Measurements from ENCODE around the gene RAN.
"Not testable (repeated sequence)": the region's sequence is repeated elsewhere in the genome, so short reads cannot be mapped to it uniquely, and the experiment has no call there.

The RAN gene

DNA sequence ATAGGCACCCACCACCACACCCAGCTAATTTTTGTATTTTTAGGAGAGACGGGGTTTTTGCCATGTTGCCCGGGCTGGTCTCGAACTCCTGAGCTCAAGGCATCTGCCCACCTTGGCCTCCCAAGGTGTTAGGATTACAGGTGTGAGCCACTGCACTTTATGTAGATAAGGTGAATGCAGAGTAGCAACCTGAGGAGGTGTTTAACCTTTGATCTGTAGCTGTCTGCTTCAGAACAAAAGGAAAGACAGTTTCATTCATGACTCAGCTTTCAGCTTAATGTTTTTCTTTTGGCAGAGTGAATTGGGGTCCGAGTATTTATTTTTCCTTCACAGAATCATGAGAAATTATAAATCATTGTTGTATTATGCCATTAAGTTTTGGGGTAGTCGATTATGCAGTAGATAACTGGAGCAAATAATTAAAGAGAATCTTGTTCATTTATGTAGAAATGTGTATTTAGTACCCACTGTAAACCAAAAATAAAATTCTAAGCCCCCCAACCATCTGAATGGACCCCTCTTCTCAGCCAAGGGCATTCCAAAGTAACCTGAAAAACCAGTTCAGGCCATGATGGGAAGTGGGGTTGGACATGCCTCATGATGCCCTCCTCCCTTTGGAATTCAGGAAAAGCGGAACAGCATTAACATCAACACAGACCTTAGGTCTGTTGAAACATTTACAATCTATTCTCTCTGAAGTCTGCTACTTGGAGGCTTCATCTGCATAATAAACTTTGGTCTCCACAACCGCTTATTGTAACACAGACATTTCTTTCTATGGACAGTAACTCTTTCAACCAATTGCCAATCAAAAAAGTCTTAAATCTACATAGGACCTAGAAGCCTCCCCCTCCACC, 22.1 kb upstream of the RAN start:
- DNase-seq = no peak

DNA sequence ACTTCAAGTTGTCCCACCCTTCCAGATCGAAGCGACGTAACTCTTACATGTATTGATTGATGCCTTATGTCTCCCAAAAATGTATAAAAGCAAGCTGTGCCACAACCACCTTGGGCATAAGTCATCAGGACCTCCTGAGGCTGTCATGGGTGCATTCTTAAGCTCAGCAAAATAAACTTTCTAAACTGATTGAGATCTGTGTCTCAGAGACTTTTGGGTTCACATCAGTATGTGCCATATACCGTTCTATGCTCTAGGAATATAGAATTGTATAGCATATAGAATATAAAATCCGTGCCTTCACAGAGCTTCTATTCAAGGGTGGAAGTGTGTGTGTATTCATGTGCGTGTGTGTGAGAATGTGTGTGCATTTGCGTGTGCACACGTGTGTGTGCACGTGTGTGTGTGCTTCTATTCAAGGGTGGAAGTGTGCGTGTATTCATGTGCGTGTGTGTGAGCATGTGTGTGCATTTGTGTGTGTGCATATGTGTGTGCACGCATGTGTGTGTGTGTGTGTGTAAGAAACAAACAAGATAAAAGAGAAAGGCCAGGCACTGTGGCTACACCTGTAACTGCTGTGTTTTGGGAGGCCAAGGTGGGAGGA, 21.3 kb upstream of the RAN start:
- no peak for DNase-seq

DNA sequence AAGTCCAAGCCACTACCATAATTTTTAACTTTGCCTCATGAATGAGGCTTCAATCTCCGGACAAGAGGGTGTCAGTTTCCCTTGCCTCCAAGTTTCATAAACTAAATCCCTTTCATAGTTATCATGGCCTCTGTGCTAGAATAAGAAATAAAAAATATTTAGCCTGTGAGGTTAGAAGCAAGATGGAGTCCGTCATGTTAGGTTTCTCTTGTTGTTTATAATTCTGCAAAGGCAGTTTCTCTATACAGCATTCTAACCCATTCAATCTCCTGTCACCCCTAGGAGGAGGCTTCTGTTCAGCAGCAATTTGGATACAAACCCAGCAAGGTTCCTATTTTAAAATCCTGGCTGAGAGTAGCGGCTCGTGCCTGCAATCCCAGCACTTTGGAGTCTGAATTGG, 15.8 kb upstream of the RAN start:
- no peak for DNase-seq

DNA sequence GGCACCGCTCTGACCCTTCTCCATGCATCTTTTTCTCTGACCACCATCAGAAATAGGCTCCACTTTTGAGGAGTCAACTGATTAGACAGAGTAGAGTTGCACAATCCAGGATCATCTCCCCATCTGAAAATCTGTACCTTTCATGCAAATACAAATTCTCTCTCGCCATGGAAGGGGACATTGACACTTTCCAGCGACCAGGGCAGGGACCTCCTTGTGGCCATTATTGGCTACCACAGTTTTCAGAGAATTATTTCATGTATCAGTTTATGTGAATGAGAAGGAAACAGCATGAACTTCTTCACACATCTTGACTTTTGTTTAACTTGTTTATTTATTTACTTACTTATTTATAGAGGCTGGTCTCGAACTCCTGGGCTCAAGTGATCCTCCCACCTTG, 13.8 kb upstream of the RAN start:
- DNase-seq = no peak

DNA sequence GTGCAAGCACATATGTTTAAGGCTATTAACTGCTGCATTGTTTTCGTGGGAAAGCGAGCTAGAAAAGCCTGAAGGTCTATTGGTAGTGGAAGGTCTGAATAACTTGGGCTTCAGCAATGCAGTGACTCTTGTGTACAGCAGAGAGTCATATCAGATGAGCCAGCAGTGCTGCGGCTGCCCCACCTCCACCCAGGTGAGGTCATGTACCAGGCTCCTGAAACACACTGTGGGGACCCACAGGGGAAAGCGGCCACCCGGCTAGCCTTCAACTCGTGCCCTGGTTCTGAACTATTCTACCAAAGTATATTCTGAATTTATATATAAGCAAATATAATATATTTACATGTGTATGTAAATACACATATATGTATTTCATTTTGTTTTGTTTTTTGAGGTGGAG, 12.7 kb upstream of the RAN start:
- no peak for DNase-seq

DNA sequence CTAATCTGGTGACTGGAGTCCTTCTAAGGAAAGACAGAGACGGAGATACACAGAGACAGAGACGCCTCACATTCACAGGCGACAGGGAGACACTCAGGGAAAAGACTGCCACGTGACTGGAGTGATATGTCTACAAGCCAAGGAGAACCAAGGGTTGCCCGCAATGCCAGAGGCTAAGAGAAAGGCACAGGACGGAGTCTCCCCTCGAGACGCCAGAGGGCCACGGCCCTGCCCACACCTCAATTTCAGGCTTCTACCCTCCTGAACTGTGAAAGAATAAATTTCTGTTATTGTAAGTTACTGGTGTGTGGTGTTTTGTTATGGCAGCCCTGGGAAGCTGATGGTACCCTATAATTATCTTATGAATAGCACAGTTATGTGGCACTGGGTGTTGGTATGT, 11.6 kb upstream of the RAN start:
- DNase-seq = no peak

DNA sequence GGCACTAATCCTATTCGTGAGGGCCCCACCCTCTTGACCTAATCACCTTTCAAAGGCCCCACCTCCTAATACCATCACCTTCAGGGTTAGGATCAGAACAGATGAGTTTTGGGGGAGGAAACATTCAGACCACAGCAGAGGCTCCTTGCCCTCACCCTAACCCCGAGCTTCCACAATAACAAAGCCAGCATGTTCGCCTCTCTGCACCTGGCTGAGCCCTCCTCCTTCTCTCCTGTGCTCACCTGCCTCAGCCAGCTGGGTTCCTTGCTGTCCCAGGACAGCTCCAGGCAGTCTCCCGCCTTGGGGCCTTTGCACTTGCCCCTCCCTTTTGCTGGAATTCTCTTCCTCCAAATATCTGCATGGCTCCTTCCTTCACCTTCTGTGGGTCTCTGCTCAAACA, 9.7 kb upstream of the RAN start:
- DNase-seq = no peak

DNA sequence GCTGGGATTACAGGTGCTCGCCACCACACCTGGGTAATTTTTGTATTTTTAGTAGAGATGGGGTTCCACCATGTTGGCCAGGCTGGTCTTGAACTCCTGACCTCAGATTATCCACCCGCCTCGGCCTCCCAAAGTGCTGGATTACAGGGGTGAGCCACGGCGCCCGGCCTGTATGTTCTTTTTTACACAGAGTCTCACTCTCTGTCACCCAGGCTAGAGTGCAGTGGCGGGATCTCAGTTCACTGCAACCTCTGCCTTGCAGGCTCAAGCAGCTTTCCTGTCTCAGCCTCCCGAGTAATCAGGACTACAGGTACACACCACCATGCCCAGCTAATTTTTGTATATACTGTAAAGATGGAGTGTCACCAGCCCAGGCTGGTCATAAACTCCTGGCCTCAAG, 9.1 kb upstream of the RAN start:
- DNase-seq = not testable (repeated sequence)

DNA sequence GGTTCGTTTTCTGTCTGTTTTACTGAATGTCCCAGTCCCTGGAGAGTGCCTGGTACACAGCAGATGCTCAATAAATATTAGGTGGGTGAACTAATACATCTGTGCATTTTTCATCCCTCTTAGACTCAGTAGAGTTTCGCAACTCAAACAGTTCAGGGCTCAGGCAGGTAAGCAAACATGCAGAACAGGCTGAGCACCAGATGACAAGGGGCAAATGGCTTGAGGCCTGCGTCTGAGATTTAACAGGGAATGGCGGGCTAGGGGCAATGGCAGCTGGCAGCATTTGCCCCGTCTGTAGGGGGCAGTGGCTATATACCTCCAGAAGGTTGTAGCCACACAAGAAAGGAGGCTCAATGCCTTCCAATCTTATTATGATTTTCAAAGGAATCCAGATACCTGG, 8.6 kb upstream of the RAN start:
- no peak for DNase-seq

DNA sequence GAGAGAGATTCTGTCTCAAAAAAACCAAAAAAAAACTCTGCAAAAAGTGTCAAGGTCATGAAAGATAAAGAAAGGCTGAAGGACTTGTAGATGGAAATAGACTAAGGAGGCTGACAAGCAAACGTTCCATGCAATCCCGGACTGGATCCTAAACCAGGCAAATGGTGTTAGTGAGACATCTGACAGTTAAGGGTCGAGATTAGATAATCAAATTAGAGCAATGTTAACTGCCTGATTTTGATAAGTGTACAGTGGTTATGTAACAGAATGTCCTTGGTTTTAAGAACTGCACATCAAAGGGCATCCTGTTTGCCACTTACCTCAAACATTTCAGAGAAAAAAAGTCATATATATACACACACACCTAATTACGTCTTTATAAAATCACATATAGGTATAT, 3.5 kb upstream of the RAN start:
- no peak for DNase-seq

DNA sequence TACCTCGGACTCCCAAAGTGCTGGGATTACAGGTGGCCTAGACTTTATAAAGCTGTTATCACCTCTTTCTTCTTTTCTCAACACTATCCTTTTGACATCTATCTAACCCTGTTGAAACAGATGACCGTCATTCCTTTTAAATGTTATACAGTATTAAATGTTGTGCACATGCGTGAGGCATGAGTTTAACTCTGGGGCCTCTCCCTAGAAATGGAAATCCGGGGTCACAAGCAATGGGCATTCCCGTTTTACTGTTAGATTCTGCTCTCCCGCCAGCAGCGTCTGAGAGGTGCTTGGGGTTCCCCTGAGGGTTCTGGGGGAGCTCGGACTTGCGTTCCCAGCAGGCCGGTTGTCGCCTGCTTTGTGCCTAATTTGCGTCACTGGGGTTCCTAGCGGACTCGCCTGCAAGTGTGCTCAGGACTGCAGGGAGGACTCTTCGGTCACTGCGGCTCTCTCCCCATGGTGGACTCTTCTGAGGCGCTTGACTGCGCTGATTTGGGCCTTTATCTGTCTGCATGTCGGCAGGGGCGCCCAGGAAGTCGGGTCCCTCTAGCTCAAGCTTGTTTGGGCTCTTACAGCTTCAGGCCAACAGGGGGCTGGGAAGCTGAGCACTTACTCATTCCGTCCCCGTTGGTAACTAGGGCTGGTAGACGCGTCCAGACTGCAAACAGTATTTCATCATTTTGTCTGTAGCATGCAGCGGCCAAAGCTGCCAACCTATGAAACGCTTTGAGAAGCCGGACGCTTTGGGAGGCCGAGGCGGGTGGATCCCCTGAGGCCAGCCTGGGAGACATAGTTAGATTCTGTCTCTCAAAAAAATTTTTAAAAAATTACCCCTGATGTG, 1.2 kb upstream of the RAN start:
- DNase-seq = no peak

DNA sequence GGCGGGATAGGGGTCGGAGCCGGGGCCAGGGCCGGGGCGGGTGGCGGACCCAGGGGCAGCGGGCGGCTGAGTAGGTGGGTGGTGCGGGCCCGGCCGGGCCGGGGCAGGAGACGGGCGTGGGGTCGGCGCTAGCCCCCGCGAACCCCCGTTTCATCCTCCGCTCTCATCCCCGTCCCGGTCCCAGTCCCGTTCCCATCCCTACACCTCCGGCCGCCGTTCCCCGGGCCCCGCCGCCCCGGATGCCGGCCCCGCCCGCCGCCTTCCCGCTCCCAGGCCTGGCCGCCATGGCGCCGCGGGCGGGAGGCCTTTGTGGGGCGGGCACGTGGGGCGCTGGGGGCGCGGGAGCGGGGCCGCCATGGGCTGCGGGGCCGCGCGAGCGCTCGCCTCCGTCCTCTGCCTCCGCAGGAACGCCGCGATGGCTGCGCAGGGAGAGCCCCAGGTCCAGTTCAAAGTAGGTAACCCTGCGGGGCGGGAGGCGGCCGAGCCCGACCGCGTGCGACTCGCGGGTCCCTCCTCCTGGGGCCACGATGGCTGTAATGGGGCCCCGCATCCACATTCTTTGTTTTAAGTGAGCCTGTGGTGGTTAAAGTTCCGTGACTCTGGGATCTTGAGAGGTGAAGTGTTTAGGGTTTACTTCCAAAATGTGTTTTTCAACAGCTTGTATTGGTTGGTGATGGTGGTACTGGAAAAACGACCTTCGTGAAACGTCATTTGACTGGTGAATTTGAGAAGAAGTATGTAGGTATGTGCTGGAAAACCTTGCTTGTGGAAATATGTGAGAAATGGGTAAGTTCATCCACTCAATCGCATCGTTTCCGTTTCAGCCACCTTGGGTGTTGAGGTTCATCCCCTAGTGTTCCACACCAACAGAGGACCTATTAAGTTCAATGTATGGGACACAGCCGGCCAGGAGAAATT, 572 bp downstream of the RAN start:
- DNase-seq = no peak

DNA sequence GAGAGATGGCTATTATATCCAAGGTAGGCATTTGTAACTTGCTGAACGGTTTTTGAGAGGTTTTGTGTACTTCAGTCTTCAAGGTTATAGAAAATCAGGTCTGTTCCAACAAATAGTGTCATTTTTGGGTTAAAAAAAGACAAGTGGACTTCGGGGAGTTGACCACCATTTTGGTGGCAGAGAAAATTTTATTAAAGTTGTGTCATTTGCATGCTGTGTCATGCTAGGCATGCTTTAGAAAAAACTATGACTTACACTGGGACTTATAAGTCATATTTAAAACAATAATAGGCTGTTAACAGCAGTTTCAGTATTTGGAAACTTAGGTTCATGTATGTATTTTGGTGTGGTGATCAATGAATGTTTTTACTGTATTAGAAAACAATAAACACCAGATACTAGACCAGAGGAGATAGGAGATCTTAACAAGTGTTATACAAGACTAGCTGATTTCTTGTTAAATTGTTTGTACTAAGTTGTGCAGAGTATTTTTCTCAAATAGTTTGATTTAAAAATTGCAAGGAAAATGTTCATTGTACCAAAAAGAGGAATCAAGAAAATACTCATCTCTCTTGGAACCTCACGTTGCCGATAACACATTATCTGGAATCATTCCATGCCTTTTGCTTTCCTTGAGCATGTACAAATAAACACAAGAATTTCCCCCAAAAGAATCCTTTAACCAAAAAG, 1.4 kb downstream of the RAN start:
- no peak for DNase-seq

DNA sequence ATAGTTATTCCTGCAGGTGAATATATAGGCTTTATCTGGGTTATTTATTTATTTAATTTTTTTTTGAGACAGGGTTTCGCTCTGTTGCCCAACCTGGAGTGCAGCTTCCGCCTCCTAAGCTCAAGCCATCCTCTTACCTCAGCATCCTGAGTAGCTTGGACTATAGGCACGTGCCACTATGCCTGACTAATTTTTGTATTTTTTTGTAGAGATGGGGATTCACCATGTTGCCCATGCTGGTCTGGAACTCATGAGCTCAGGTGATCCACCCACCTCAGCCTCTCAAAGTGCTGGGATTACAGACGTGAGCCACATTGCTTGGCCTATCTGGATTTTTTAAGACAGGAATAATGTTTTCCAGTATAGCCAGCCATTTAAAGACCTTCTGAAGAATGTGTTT, 2.0 kb downstream of the RAN start:
- DNase-seq = no peak

DNA sequence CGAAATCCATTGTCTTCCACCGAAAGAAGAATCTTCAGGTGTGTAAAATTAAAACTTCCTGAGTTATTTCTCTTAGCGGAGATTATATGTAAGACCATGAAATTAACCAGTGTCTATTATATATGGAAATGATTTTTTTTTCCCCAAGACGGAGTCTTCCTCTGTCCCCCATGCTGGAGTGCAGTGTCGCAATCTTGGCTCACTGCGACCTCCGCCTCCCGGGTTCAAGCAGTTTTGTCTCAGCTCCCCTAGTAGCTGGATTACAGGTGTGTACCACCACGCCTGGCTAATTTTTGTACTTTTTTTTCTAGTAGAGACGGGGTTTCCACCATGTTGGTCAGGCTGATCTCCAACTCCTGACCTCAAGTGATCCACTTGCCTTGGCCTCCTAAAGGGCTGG, 2.8 kb downstream of the RAN start:
- DNase-seq = no peak

DNA sequence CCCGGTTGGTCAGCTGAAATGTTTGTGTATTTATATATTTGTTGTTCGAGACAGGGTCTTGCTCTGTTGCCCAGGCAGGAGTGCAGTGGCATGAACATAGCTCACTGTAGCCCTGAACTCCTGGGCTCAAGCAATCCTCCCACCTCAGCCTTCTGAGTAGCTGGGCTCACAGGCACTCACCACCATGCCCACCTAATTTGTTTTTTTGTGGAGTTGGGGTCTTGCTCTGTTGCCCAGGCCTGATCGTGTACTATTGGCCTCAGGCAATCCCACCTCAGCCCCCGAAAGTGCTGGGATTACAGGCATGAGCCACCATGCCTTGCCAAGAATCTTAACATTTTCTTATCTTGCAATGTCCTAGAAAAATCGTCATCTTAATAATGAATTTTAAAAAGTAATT, 3.3 kb downstream of the RAN start:
- no peak for DNase-seq

DNA sequence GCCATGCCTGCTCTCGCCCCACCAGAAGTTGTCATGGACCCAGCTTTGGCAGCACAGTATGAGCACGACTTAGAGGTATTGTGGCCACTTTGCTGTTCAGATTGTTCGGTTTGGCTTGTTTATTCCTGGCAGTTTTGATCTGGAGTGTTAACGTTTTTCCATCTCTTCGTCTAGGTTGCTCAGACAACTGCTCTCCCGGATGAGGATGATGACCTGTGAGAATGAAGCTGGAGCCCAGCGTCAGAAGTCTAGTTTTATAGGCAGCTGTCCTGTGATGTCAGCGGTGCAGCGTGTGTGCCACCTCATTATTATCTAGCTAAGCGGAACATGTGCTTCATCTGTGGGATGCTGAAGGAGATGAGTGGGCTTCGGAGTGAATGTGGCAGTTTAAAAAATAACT, 3.8 kb downstream of the RAN start:
- not testable (repeated sequence) for DNase-seq

DNA sequence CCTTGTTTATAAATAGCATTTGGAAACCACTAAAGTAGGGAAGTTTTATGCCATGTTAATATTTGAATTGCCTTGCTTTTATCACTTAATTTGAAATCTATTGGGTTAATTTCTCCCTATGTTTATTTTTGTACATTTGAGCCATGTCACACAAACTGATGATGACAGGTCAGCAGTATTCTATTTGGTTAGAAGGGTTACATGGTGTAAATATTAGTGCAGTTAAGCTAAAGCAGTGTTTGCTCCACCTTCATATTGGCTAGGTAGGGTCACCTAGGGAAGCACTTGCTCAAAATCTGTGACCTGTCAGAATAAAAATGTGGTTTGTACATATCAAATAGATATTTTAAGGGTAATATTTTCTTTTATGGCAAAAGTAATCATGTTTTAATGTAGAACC, 4.4 kb downstream of the RAN start:
- no peak for DNase-seq

DNA sequence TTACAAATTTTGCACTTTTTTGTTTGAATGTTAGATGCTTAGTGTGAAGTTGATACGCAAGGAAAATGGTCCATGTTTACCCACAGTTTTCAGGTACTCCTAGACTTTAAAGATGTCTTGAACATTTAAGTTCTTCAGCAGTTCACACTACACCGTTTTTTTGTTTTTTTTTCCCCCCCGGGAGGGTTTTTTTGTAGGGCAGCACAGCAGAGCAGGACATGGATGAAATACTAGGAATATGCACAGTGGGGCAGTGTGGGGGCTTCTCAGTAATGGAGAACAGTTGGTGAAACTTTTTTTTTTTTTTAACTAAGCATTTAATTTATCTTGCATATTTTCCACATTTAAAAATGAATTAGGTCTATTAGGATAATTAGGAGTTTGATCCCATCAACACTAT, 4.9 kb downstream of the RAN start:
- no peak for DNase-seq

DNA sequence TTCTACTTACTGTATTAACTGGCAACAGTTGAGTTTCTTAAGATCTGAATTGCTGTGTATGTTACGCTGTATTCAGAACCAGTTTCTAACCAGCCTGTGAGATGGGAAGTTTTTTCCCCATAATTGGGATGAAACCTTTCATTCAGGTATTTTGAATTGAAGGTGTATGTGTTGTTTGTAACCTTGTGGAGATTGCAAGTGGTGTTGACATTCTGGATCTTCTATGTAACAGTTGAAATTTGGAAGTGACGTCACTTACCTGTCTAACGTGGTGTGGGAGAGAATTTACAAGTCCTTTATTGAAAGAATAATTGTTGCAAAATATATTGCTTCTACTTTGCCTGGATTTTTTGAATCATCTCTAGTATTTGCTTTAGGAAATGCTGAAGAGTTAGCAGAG, 5.5 kb downstream of the RAN start:
- no peak for DNase-seq

DNA sequence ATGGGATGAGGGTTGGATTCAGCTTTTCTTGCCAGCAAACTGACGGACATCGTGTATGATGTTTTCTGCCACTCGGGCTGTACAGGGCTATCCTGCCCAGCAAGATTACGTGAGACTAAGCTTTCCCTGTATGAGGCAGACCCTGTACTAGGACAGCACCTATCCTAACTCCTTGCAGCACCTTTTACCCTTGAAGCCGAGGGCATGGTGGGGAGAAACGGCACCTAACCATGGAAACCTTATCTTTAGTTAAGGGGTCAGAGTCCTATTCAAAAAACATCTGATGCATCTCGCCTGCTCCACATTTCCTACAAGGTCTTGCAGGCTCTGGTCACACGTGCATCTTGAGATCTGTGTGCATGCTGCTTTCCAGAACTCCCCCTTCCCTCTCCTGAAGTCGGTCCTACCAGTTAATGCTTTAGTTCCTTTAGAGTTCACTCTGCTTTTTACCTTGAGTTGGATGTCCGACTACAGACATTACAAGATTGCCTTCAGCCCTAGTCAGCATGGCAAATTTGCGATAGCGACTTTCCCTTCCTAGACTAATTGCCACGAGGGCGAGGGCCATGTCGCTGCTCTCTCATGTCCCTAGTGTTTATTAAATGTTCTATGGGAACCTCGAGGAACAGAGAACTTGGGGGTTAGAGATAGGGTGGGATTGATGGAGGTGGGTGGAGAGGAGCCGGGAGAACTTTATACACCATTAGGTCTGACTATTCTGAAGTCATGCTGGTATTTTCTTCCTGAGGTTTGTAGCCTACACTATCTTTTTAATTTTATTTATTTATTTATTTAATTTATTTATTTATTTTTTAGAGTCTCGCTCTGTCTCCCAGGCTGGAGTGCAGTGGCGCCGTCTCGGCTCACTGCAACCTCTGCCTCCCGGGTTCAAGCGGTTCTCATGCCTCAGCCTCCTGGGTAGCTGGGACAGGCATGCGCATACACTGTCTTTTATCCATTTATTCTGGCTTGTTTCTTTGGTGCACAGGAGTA, 6.6 kb downstream of the RAN start:
- DNase-seq = no peak

Data from cortex of kidney (tissue), 1 donor.